Stimulated activated CD4-positive, alpha-beta T cell treated with anti-CD3 and anti-CD28 coated beads, Interleukin-1b, Interleukin-23, amount 100 ng/mL, for 48 hours (primary cell): Measurements from ENCODE around the gene FGFR2.
"Not testable (repeated sequence)": the region's sequence is repeated elsewhere in the genome, so short reads cannot be mapped to it uniquely, and the experiment has no call there.

ENCODE experiments used
- DNase-seq: peaks from one replicate; pipeline ENCODE4 v3.0.0-alpha.2; 2020

The FGFR2 gene

DNA sequence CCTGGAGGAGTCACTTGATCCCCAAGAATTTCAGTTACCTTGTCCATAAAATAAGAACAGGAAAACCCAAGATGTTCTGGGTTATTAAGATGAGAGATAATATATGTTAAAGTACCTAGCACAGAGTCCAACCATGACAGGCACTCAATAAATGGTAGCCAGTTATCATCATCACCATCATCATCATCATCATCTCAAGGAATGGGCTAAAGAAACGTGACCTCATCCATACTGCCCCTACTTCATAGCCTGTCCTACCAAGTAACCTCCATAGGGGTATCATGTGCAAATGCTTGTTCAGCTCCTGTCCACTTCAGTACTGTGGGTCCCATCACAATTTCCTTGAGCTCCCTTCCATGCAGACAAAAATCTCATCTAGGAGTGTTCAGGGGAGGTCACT, 14.4 kb downstream of the FGFR2 start:
- no peak for DNase-seq

DNA sequence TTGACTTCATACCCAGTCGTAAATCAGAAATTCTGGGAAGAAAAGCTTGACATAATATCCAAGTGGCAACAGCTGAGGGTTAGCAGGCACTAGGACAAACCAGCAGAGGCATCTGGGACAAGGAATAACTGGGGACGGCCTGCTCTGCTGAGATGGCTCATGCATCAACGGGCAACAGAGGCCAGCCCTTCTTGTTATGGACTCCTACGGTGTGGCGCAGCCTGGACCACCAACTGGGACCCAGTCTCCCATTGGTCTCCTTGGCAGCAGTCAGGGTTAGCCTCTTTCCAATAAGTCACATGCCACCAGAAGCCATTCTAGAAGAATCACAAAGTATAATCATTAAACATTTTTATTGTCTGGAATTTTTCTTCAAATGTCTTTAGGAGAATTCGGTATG, 15.0 kb downstream of the FGFR2 start:
- no peak for DNase-seq

DNA sequence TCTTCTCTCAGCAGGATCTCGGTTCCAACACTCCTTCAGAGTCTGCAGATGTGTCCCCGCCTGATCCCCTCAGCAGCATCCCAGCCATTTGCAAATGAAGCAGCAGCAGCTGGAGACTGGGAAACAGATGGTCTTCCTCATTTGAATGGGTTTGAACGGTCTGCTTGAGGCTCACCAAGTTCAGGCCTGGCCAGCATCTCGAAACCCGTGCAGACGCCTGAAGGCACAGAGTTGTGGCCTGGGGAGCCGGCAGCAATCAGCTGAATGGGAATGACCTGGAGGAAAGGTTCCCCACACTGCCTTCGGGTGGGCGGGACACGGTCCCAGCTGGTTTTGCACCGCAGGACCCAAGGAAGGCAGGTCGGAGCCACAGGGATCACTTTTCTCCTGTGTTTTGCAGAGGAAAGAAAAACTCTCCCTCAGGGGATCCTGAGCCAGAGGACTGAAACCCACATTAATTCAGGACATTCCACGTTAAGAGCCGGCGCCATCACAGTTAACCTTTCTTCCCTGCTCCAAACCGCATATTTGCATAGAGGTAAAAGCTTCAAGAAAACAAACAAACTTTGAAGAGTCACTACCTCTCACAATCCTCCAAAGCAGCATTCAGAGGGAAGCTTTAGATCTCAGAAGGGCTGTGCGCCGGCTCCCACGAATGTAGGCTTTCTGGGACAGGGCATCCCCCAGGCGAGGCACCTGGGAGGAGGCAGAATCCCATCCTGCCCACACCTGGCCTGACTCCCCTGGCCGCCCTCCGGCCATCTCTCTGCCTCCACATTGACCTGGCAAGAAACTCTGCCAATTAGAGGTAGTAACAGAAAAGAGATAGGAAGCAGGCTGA, 17.7 kb downstream of the FGFR2 start:
- no peak for DNase-seq

GRCh38 chr10:121579656-121580055, 18.6 kb downstream of the FGFR2 start:
- DNase-seq = no peak

- DNase-seq = no peak
Observed at GRCh38 chr10:121578965-121579364, 19.3 kb downstream of the FGFR2 start.

DNA sequence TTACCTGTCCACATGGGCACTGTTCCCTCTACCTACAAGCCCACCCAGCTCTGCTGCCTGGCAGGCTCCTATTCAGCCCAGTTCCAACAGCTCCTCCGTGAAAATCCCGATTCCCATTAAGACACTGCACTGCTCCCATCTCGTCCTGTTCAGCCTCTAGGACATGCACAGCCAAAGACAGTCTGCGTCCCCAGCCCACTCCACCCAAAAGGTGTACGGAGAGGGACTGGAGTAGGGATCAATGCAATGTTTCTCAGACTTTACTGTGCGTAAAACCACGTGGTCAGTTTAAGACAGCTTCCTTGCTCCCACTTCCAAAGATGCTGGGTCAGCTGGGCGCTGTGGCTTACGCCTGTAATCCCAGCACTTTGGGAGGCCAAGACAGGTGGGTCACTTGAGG, 19.9 kb downstream of the FGFR2 start:
- no peak for DNase-seq

- DNase-seq = no peak
Observed at GRCh38 chr10:121577568-121577967, 20.7 kb downstream of the FGFR2 start.

GRCh38 chr10:121576139-121576538, 22.1 kb downstream of the FGFR2 start:
- no peak for DNase-seq

DNA sequence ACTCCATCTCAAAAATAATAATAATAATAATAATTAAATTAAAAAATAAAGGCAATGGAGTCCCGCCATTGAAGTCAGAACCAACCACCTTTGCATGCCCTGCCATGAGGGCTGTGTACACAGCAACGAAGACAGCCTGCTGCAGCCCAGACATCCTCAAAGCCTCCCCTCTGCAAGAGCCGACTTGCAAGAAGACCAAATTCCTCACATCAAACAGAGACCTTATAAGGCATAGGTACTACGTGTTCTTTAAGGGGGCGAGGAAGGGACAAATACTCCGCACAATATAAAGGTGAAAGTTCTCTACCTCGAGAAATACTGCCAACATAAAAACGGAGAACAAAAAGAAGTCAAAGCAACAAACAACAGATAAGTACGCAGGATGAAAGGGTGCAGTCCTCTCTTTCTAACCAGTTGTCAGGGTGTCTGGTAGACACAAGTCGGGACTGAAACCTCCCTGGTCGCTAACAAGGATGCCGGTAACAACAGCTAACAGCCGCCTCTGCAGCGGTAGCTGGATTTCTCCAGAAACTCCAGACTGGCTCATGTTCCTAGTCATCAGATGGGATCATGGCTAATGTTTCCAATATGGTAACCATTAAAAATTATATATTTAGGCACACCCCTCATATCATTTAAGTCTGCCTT, 23.6 kb downstream of the FGFR2 start:
- DNase-seq = no peak

GRCh38 chr10:121573538-121573941, 24.7 kb downstream of the FGFR2 start:
- no peak for DNase-seq

- DNase-seq = no peak
Observed at GRCh38 chr10:121572859-121573537, 25.2 kb downstream of the FGFR2 start.

- no peak for DNase-seq
Observed at GRCh38 chr10:121570315-121570714, 27.9 kb downstream of the FGFR2 start.

- DNase-seq = no peak
Observed at GRCh38 chr10:121568275-121568674, 30.0 kb downstream of the FGFR2 start.

- no peak for DNase-seq
Observed at GRCh38 chr10:121567569-121567968, 30.7 kb downstream of the FGFR2 start.

DNA sequence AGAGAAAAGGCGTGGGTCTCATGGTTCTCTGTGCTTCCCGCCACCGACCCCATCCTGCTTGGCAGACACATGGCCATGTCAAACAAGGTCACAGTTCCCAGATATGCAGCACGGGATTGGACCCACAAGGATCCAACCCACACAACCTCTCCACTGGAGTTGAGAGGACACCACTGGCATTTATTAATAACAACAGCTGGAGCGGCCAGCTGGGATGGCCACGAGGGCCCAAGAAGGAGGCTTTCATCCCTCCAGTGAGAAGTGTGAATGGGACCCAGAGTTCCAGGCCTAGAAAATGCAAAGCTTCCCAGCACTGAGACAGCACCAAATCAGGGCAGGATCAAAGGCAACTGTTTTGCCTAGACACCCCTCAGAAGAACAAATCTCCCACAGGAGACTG, 31.5 kb downstream of the FGFR2 start:
- no peak for DNase-seq

DNA sequence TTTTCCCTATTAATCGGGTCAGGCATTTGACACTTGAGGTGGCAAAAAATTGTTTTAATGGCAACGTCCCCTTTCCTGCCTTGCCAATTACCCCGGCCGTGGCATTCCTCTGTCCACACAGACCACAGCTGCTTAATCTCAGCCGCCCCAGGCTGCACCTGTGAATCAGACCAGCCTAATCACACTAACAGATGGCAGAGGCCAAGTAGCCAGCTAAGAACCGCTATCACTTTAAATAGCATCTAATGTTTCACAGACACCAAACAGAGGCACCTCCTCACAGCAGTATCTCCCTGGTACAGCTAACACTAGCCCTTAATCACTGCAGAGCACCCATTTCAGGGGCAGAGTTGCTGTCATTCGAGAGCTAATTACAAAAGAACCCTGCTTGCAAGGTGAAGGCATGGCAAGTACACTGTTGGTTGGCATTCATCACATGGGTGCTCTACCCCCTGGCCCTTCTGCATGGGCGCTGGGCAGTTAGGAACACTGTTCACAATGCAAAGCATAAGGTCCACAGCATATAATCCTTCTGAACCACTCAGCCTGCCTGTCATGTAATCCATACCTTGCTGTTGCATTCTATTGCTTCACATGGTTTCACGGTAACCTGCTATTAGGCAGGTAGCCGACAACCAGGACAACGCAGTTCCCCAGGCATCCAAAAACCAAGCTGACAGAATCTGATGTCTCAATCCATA, 38.8 kb downstream of the FGFR2 start:
- no peak for DNase-seq

DNA sequence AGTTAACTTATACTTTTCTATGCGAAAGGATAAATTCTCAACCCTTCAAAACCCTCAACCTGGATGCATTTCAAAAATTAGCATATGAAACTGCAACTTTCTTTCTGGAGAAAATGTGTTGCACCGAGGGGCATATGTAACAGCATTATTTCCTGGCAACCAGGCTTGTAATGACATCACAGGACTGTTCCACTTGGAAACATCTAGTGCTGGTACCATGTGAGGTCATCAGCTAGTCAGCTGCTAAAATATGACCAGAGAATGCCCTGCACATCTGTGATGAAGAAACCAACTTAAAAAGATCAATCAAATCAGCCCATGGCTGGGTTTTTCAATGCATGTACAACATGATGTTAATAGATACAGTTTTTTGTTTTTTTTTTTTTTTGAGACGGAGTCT, 40.0 kb downstream of the FGFR2 start:
- no peak for DNase-seq

- DNase-seq = no peak
Observed at GRCh38 chr10:121556918-121557573, 41.2 kb downstream of the FGFR2 start.

- no peak for DNase-seq
Observed at GRCh38 chr10:121556455-121556854, 41.8 kb downstream of the FGFR2 start.

GRCh38 chr10:121554916-121555315, 43.3 kb downstream of the FGFR2 start:
- not testable (repeated sequence) for DNase-seq

DNA sequence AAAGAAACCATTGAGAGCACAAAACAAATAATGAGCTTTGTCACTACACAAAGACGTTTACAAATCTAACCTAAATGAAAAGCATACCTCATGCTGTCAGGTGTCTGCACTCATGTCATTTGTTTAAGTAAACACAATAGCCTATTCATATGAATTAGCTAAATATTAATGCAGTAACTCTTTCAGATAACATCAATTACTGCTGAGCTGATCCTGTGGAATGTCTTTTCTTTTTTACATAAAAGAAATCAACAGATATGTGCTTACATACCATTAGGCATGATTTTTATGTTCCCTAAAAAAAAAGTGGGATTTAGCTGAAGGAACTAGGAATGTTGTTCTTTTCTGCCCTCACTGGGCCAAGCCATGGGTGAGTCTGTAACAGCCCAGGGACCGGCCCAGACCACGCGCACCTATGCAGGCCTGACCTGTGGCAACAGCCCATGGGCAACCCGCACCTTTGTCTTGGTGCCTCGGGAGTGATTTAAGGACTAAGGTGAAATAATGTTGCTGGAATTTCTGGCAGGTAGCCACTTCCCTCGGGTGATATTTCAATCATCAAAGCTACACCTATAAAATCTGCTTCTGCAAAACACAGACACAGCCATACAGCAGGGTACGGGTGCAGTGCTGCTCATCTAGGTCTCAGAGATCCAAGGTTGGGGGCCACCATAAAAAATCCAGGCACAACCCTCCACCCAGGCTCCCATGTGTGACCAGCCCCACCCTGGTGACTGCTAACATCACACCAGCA, 44.6 kb downstream of the FGFR2 start:
- DNase-seq = no peak

- no peak for DNase-seq
Observed at GRCh38 chr10:121552746-121553145, 45.5 kb downstream of the FGFR2 start.
